Esophagus muscularis mucosa (tissue), 3 donors: ENCODE data around the gene UGT2A2.

Experiments
- CTCF ChIP-seq, 3 experiments: fragments of 200-600 bp in 2 of 3; fragments of 450-650 bp in 1 of 3; sonication (generic) in 2 of 3; IDR thresholded peaks; one replicate each; pipeline ENCODE4 v1.5.1; 2017 to 2019; ENCODE audit warnings: antibody characterized with exemption in 3 of 3, mild to moderate bottlenecking in 2 of 3, moderate library complexity in 1 of 3
- POLR2AphosphoS5 ChIP-seq, 2 donors: sonication (generic); formaldehyde crosslinking; IDR thresholded peaks; one replicate each; pipeline ENCODE4 v1.6.1; 2017; ENCODE audit warnings: antibody characterized with exemption in 2 of 2

- TF ChIP-seq POLR2AphosphoS5 (IDR thresholded peaks at IDR 0.05) (no peak), CTCF (IDR thresholded peaks at IDR 0.05) (no peak)
Observed at GRCh38 chr4:69594382-69594781, 45.1 kb downstream of the UGT2A2 start.
